ENCODE results near the gene TOM1.

Gene TOM1

GRCh38 chr22:35392357-35392756 is 92.7 kb downstream of the TOM1 start:
- Histone ChIP-seq H3K9me2 (replicated peaks; ENCODE audit: low read depth, low read length) (no peaks in the 10 kb centered on the region), H3K4me2 (ENCODE audit: low read depth, low read length, poor library complexity, severe bottlenecking) (no peak overlapping the region), H3K9ac (ENCODE audit: low read depth, low read length, poor library complexity, severe bottlenecking) (no peak overlapping the region), H3K27me3 (ENCODE audit: insufficient read depth, low read length, poor library complexity, severe bottlenecking) (no peaks in the 10 kb centered on the region), H2AFZ (ENCODE audit: low read length) (no peak overlapping the region), H3K9me3 (ENCODE audit: insufficient read depth, low read depth, low read length) (no peaks in the 10 kb centered on the region), H3K4me3 (ENCODE audit: low read length, poor library complexity, severe bottlenecking) (no peak overlapping the region), H3F3A (ENCODE audit: low read depth) (no peaks in the 10 kb centered on the region), H3K36me3 (ENCODE audit: insufficient read depth, low read length) (no peaks in the 10 kb centered on the region), H3K79me2 (ENCODE audit: insufficient read depth, low read length) (no peaks in the 10 kb centered on the region), H4K20me1 (ENCODE audit: insufficient read depth, low read length, poor library complexity, severe bottlenecking) (no peaks in the 10 kb centered on the region), H3K4me1 (ENCODE audit: insufficient read depth, low read length, poor library complexity, severe bottlenecking) (no peaks in the 10 kb centered on the region)
- TF ChIP-seq EZH2phosphoT487 (IDR thresholded peaks at IDR 0.05; ENCODE audit: borderline replicate concordance), result no peak
- no peak for TF ChIP-seq CTCF (conservative IDR thresholded peaks at IDR 0.05; ENCODE audit: low read length)

GRCh38 chr22:35393116-35394010 is 93.7 kb downstream of the TOM1 start:
- Histone ChIP-seq H3K9me3 (ENCODE audit: insufficient read depth, low read depth, low read length) (no peaks in the 10 kb centered on the region), H3K4me2 (ENCODE audit: low read depth, low read length, poor library complexity, severe bottlenecking) (no peak overlapping the region), H3K9ac (ENCODE audit: low read depth, low read length, poor library complexity, severe bottlenecking) (no peak overlapping the region), H3K4me3 (ENCODE audit: low read length, poor library complexity, severe bottlenecking) (no peak overlapping the region), H3K27me3 (ENCODE audit: insufficient read depth, low read length, poor library complexity, severe bottlenecking) (no peaks in the 10 kb centered on the region), H4K20me1 (ENCODE audit: insufficient read depth, low read length, poor library complexity, severe bottlenecking) (no peaks in the 10 kb centered on the region), H3K4me1 (ENCODE audit: insufficient read depth, low read length, poor library complexity, severe bottlenecking) (no peaks in the 10 kb centered on the region), H3K36me3 (ENCODE audit: insufficient read depth, low read length) (no peaks in the 10 kb centered on the region), H3F3A (ENCODE audit: low read depth) (no peaks in the 10 kb centered on the region), H3K79me2 (ENCODE audit: insufficient read depth, low read length) (no peaks in the 10 kb centered on the region), H3K9me2 (replicated peaks; ENCODE audit: low read depth, low read length) (no peaks in the 10 kb centered on the region), H2AFZ (ENCODE audit: low read length) (no peak overlapping the region)
- TF ChIP-seq CTCF (conservative IDR thresholded peaks at IDR 0.05; ENCODE audit: low read length) (no peak), EZH2phosphoT487 (IDR thresholded peaks at IDR 0.05; ENCODE audit: borderline replicate concordance) (no peak)

GRCh38 chr22:35394011-35394312 is 94.3 kb downstream of the TOM1 start:
- no peaks in the 10 kb centered on the region for H3F3A ChIP-seq (ENCODE audit: low read depth)
- H3K9me3 ChIP-seq (ENCODE audit: insufficient read depth, low read depth, low read length), result no peaks in the 10 kb centered on the region
- H3K27me3 ChIP-seq (ENCODE audit: insufficient read depth, low read length, poor library complexity, severe bottlenecking), result no peaks in the 10 kb centered on the region
- peaks cover 4% of the 10 kb centered on the region; the same call in 1 of the 2 replicates for H3K79me2 ChIP-seq (ENCODE audit: insufficient read depth, low read length)
- no peak overlapping the region for H3K4me2 ChIP-seq (ENCODE audit: low read depth, low read length, poor library complexity, severe bottlenecking)
- no peak for TF ChIP-seq EZH2phosphoT487 (IDR thresholded peaks at IDR 0.05; ENCODE audit: borderline replicate concordance)
- no peak for TF ChIP-seq CTCF (conservative IDR thresholded peaks at IDR 0.05; ENCODE audit: low read length)
- H3K4me1 ChIP-seq (ENCODE audit: insufficient read depth, low read length, poor library complexity, severe bottlenecking), result peaks cover 4% of the 10 kb centered on the region
- no peak overlapping the region for H2AFZ ChIP-seq (ENCODE audit: low read length)
- no peaks in the 10 kb centered on the region for H3K36me3 ChIP-seq (ENCODE audit: insufficient read depth, low read length)
- H3K4me3 ChIP-seq (ENCODE audit: low read length, poor library complexity, severe bottlenecking), result no peak overlapping the region
- no peaks in the 10 kb centered on the region for H4K20me1 ChIP-seq (ENCODE audit: insufficient read depth, low read length, poor library complexity, severe bottlenecking)
- H3K9me2 ChIP-seq (replicated peaks; ENCODE audit: low read depth, low read length), result no peaks in the 10 kb centered on the region
- no peak overlapping the region for H3K9ac ChIP-seq (ENCODE audit: low read depth, low read length, poor library complexity, severe bottlenecking)
